Peyer's patch (tissue), 4 donors: ENCODE results near the gene DMBT1. TPM values are rescaled to one million over a fixed set of nuclear protein-coding genes. Genes with fewer than 3 reads are reported as not detected.

Experiments used
- DNase-seq, 3 donors: peaks; one replicate each; pipeline ENCODE4 v3.0.0-alpha.2; 2017 to 2019
- H3K27ac ChIP-seq, 4 donors: fragments of 200-600 bp; sonication (generic); one replicate each; pipeline ENCODE4 v1.5.1; 2016 to 2019
- H3K27me3 ChIP-seq, 2 donors: fragments of 200-600 bp; sonication (generic); one replicate each; pipeline ENCODE4 v1.5.1; 2019
- H3K36me3 ChIP-seq, 3 donors: fragments of 200-600 bp; sonication (generic); one replicate each; pipeline ENCODE4 v1.5.1; 2016 to 2019
- H3K4me1 ChIP-seq, 4 donors: fragments of 200-600 bp; sonication (generic); one replicate each; pipeline ENCODE4 v1.5.1; 2016 to 2019
- H3K4me3 ChIP-seq, 4 donors: fragments of 200-600 bp; sonication (generic); 1 replicate in 3 of 4; 2 replicates in 1 of 4; pipeline ENCODE4 v1.5.1; 2016 to 2019; ENCODE audit warnings: mild to moderate bottlenecking in 1 of 4
- H3K9me3 ChIP-seq, 4 donors: fragments of 200-600 bp; sonication (generic); one replicate each; pipeline ENCODE4 v1.5.1; 2016 to 2019; ENCODE audit warnings: mild to moderate bottlenecking in 1 of 4
- POLR2A ChIP-seq, 2 donors: fragments of 450-650 bp; IDR thresholded peaks; one replicate each; pipeline ENCODE4 v1.5.1; 2017; ENCODE audit warnings: antibody characterized with exemption in 2 of 2, mild to moderate bottlenecking in 2 of 2, moderate library complexity in 2 of 2
- total RNA-seq, 4 donors: library from RNA; depleted of rRNA; stranded (reverse); fragments of >200 nt; gene quantifications; one replicate each; pipeline ENCODE4 v1.1.0, GENCODE V29; 2016
- TF ChIP-seq, protein P1 (sequence below), 6 experiments: fragments of 450-650 bp in 4 of 6; fragments of 200-600 bp in 2 of 6; sonication (generic) in 1 of 6; IDR thresholded peaks; one replicate each; pipeline ENCODE4 v1.5.1; 2017 to 2019; ENCODE audit warnings: antibody characterized with exemption in 6 of 6, mild to moderate bottlenecking in 3 of 6, moderate library complexity in 1 of 6

Gene DMBT1
- total RNA-seq, 4 donors from 2014 or later = 124 to 653 (median 224) TPM

- Histone ChIP-seq H3K27ac (no peak overlapping the region), H3K4me1 (peaks cover 0 to 11% (median 0%) of the 10 kb centered on the region in 4 donors), H3K4me3 (no peak overlapping the region), H3K27me3 (no peaks in the 10 kb centered on the region), H3K9me3 (no peaks in the 10 kb centered on the region), H3K36me3 (no peaks in the 10 kb centered on the region)
- DNase-seq = no peak
- TF ChIP-seq, protein P1, sequence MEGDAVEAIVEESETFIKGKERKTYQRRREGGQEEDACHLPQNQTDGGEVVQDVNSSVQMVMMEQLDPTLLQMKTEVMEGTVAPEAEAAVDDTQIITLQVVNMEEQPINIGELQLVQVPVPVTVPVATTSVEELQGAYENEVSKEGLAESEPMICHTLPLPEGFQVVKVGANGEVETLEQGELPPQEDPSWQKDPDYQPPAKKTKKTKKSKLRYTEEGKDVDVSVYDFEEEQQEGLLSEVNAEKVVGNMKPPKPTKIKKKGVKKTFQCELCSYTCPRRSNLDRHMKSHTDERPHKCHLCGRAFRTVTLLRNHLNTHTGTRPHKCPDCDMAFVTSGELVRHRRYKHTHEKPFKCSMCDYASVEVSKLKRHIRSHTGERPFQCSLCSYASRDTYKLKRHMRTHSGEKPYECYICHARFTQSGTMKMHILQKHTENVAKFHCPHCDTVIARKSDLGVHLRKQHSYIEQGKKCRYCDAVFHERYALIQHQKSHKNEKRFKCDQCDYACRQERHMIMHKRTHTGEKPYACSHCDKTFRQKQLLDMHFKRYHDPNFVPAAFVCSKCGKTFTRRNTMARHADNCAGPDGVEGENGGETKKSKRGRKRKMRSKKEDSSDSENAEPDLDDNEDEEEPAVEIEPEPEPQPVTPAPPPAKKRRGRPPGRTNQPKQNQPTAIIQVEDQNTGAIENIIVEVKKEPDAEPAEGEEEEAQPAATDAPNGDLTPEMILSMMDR (IDR thresholded peaks at IDR 0.05) = no peak
- TF ChIP-seq POLR2A (IDR thresholded peaks at IDR 0.05) = no peak
These were observed 43.8 kb upstream of the DMBT1 start for GRCh38 chr10:122516734-122517133.

- DNase-seq = no peak
- no peaks in the 10 kb centered on the region for H3K9me3 ChIP-seq
- peaks cover 0 to 11% (median 0%) of the 10 kb centered on the region in 4 donors for H3K4me1 ChIP-seq
- no peaks in the 10 kb centered on the region for H3K36me3 ChIP-seq
- no peaks in the 10 kb centered on the region for H3K27me3 ChIP-seq
- TF ChIP-seq POLR2A (IDR thresholded peaks at IDR 0.05) = no peak
- TF ChIP-seq, protein P1 (IDR thresholded peaks at IDR 0.05) = no peak
- no peak overlapping the region for H3K27ac ChIP-seq
- no peak overlapping the region for H3K4me3 ChIP-seq
These were observed 41.4 kb upstream of the DMBT1 start for GRCh38 chr10:122519144-122519543.

GRCh38 chr10:122519873-122520272 lies 40.7 kb upstream of the DMBT1 start:
- H3K4me1 ChIP-seq = peaks cover 0 to 9% (median 0%) of the 10 kb centered on the region in 4 donors
- no peak for DNase-seq
- H3K27me3 ChIP-seq = no peaks in the 10 kb centered on the region
- no peaks in the 10 kb centered on the region for H3K36me3 ChIP-seq
- TF ChIP-seq, protein P1 (IDR thresholded peaks at IDR 0.05) = no peak
- no peak for TF ChIP-seq POLR2A (IDR thresholded peaks at IDR 0.05)
- H3K9me3 ChIP-seq = no peaks in the 10 kb centered on the region
- no peak overlapping the region for H3K4me3 ChIP-seq
- H3K27ac ChIP-seq = no peak overlapping the region

DNA sequence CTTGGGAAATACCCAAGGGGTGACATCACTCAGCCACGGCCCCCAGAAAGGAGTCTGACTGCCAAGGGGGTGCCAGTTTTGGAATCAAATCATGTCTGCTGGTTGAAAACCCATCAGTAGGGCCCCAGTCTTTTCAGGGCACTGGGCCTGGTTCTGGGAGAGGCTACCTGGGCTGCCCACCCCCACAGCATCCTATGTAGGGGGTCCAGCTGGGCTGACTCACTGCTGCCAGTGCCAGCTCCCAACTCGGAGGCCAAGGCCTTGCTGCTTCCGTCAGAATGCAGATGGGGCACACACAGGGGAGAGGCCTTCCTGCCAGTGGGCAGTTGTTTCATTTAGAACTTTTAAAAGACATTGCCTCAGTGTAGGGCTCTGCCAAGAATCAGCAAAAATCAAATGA lies 39.5 kb upstream of the DMBT1 start:
- DNase-seq = peak in 1 of 3 donors; percentile 2
- no peak overlapping the region for H3K4me3 ChIP-seq
- no peaks in the 10 kb centered on the region for H3K4me1 ChIP-seq
- H3K27me3 ChIP-seq = no peaks in the 10 kb centered on the region
- H3K27ac ChIP-seq = no peak overlapping the region
- no peaks in the 10 kb centered on the region for H3K9me3 ChIP-seq
- no peaks in the 10 kb centered on the region for H3K36me3 ChIP-seq
- no peak for TF ChIP-seq POLR2A (IDR thresholded peaks at IDR 0.05)
- TF ChIP-seq, protein P1 (IDR thresholded peaks at IDR 0.05) = no peak

- TF ChIP-seq POLR2A (IDR thresholded peaks at IDR 0.05) = no peak
- TF ChIP-seq, protein P1 (IDR thresholded peaks at IDR 0.05) = no peak
- no peaks in the 10 kb centered on the region for H3K4me1 ChIP-seq
- no peak overlapping the region for H3K27ac ChIP-seq
- no peaks in the 10 kb centered on the region for H3K36me3 ChIP-seq
- no peaks in the 10 kb centered on the region for H3K9me3 ChIP-seq
- peak in 1 of 3 donors; percentile 22 for DNase-seq
- no peak overlapping the region for H3K4me3 ChIP-seq
- no peaks in the 10 kb centered on the region for H3K27me3 ChIP-seq
These were observed 35.7 kb upstream of the DMBT1 start for GRCh38 chr10:122524811-122525210.

DNA sequence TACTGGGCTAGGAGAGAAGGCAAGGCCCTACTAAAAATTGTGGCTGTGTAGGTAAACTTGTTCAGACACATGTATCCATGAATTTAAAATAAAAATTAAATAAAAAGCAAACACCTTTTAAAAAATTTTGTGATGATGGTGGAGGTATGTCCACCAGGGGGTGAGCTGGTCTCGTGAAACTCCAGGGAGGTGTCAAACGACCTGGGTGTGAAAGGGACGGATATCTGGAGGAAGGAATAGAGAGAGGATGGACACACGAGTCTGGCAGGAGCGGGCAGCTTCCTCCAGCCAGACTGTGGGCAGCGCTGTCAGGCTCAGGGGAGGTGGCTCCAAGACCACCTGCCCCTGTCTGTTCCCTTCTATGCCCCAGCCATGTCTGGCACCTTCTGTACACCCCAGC lies 34.8 kb upstream of the DMBT1 start:
- TF ChIP-seq, protein P1 (IDR thresholded peaks at IDR 0.05) = peak in 4 of 6 experiments; percentile 31 to 73 (median 60)
- no peak for TF ChIP-seq POLR2A (IDR thresholded peaks at IDR 0.05)
- peak in 1 of 3 donors; percentile 57 for DNase-seq
- no peaks in the 10 kb centered on the region for H3K36me3 ChIP-seq
- H3K27ac ChIP-seq = no peak overlapping the region
- no peaks in the 10 kb centered on the region for H3K4me1 ChIP-seq
- no peaks in the 10 kb centered on the region for H3K27me3 ChIP-seq
- H3K4me3 ChIP-seq = no peak overlapping the region
- no peaks in the 10 kb centered on the region for H3K9me3 ChIP-seq
